ENCODE measurements around the gene ZNF664. TPM values are rescaled to one million over a fixed set of nuclear protein-coding genes. Genes with fewer than 3 reads are reported as not detected.

The ZNF664 gene
- total RNA-seq, 1 donor from 2014 or later: 198 TPM

DNA sequence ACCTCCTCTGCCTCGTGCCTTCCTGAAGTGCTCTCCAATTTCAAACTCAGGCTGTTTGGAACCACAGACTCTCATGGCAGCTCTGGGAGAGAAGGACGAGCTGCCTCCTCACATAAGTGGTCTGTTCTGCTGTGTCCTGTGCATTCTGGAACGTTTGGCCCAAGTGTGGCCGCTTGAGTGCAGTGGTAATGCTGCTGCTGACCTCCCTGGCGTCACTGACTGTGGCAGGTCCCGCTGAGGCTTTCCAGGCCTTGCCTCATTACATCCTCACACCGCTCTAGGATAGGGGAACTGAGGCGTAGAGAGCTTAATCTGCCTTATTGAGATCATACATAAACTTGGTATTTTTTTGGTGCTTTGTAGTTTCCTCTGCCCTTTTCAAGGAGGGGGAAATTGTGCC is 14.6 kb upstream of the ZNF664 start:
- Mint-ChIP-seq H3K27me3 (no peaks in the 10 kb centered on the region), H3K4me3 (ENCODE audit: low read depth) (no peak overlapping the region), H3K4me1 (ENCODE audit: low read depth) (peaks cover 4% of the 10 kb centered on the region), H3K36me3 (ENCODE audit: insufficient read depth) (no peaks in the 10 kb centered on the region), H3K9me3 (ENCODE audit: low read depth) (no peaks in the 10 kb centered on the region), H3K27ac (no peak overlapping the region)
- no peak for DNase-seq (ENCODE audit: low spot score, unreplicated experiment)
- TF ChIP-seq, protein P1, sequence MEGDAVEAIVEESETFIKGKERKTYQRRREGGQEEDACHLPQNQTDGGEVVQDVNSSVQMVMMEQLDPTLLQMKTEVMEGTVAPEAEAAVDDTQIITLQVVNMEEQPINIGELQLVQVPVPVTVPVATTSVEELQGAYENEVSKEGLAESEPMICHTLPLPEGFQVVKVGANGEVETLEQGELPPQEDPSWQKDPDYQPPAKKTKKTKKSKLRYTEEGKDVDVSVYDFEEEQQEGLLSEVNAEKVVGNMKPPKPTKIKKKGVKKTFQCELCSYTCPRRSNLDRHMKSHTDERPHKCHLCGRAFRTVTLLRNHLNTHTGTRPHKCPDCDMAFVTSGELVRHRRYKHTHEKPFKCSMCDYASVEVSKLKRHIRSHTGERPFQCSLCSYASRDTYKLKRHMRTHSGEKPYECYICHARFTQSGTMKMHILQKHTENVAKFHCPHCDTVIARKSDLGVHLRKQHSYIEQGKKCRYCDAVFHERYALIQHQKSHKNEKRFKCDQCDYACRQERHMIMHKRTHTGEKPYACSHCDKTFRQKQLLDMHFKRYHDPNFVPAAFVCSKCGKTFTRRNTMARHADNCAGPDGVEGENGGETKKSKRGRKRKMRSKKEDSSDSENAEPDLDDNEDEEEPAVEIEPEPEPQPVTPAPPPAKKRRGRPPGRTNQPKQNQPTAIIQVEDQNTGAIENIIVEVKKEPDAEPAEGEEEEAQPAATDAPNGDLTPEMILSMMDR (IDR thresholded peaks at IDR 0.05; ENCODE audit: unreplicated experiment): no peak

DNA sequence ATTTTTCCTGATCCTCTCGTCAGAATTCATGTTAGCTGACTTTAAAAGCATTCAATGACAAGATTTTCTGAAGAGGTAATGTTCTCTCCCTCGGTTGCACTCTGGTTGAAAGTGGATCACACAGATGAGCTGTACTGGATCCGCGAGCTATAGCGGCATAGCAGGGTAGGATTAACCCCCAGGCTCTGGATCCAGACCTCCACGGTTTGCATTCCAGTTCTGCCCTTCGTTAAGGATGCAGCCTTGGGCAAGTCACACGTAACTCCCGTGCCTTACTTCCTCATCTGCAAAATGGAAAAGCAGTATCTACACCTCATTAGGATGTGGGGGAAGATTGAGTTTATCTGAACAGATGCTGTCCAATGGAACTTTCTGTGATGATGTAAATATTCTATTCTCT is 14.1 kb upstream of the ZNF664 start:
- Mint-ChIP-seq H3K4me3 (ENCODE audit: low read depth) (no peak overlapping the region), H3K9me3 (ENCODE audit: low read depth) (no peaks in the 10 kb centered on the region), H3K27ac (no peak overlapping the region), H3K4me1 (ENCODE audit: low read depth) (peaks cover 4% of the 10 kb centered on the region), H3K27me3 (no peaks in the 10 kb centered on the region), H3K36me3 (ENCODE audit: insufficient read depth) (no peaks in the 10 kb centered on the region)
- DNase-seq (ENCODE audit: low spot score, unreplicated experiment): no peak
- TF ChIP-seq, protein P1 (IDR thresholded peaks at IDR 0.05; ENCODE audit: unreplicated experiment): no peak

DNA sequence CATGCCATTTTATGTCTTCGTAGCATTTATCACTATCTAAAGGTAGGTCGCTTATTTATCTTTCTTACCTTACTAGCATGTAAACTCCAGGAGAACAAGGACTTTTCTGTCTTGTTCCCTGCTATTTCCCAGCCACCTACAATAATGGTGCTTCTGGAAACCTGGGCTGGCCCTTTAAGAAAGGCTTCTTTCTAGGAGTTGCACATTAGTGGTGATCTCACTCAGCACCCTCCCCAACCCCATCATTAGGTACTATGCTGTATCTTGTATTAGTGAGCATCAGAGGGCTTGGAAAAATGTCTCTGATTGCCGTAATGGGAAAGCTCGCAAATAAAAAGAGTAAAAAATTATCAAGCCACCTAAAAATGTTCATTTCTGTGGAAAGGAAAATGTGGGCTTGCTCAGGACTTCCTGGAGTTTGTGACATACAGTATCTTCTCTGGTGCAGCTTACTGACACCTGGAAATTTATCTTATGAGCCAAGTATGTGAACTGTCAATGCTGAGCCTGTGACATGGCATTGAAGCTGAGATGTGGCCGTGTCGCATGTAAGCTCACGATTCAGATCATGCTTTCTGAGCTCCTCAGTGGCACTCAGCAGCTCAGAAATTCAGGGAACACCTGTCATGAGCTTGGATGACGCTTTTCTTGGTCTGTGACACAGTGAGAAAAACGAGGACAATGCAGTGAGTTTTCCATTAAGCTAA is 12.8 kb upstream of the ZNF664 start:
- Mint-ChIP-seq H3K4me3 (ENCODE audit: low read depth) (no peak overlapping the region), H3K27ac (no peak overlapping the region), H3K36me3 (ENCODE audit: insufficient read depth) (no peaks in the 10 kb centered on the region), H3K4me1 (ENCODE audit: low read depth) (peaks cover 4% of the 10 kb centered on the region), H3K9me3 (ENCODE audit: low read depth) (no peaks in the 10 kb centered on the region), H3K27me3 (no peaks in the 10 kb centered on the region)
- TF ChIP-seq, protein P1 (IDR thresholded peaks at IDR 0.05; ENCODE audit: unreplicated experiment): no peak
- DNase-seq (ENCODE audit: low spot score, unreplicated experiment): no peak

DNA sequence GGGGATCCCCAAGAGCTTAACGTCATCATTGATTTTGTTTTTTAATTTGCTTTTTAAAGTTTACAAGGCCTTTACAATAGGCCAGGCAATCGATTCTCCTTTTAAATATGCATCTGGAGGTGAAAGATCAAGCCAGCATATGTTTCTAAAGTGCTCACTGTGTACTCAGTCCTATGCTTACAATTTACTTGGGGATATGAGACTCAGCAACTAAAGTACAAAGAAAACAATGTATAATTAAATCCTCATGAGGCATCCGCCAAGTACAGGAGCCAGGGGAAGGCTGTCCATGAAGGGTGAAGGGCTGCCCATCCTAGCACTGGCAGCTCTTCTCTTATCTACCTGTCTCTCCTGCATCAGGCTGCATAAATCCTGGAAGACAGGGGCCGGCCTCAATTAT is 12.2 kb upstream of the ZNF664 start:
- TF ChIP-seq, protein P1 (IDR thresholded peaks at IDR 0.05; ENCODE audit: unreplicated experiment): no peak
- H3K27me3 Mint-ChIP-seq: no peaks in the 10 kb centered on the region

DNA sequence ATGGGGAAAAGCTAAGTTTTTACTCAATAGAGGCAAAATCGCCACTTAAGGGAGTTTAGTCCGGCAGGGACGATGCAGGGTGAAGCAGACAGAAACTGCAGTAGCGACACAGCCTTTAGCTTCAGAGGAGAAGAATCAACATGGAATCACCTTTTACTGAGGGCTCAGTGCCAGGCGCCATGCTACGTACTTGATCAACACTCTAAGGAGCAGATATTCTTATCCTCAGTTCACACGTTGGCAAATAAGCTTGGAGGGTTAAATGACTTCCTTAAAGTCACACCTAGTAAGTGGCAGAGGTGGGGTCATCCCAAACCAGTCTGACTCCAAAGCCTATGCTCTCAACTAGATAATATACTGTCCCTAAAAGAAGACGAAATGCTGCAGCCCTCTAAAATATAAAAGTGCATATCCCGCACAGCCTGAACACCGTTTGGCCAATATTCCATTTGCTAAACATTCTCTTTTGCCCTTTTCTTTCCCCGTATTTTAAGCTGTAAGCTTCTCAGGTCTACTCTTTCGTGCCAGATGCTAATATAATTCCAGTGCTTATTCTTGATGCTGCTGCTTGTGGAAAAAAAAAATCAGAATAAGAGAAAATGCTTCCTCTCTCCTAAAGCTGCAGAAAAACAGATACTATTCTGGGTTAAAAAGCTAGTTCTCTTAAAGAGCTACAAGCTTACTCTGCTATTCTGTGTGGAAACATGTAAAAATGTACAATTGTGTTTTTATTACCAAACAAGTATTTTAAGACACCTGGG is 11.2 kb upstream of the ZNF664 start:
- TF ChIP-seq, protein P1 (IDR thresholded peaks at IDR 0.05; ENCODE audit: unreplicated experiment): no peak
- no peak overlapping the region for H3K27ac Mint-ChIP-seq
- no peak overlapping the region for H3K4me3 Mint-ChIP-seq (ENCODE audit: low read depth)
- H3K4me1 Mint-ChIP-seq (ENCODE audit: low read depth): peaks cover 4% of the 10 kb centered on the region
- no peak for DNase-seq (ENCODE audit: low spot score, unreplicated experiment)
- no peaks in the 10 kb centered on the region for H3K36me3 Mint-ChIP-seq (ENCODE audit: insufficient read depth)
- H3K27me3 Mint-ChIP-seq: no peaks in the 10 kb centered on the region
- H3K9me3 Mint-ChIP-seq (ENCODE audit: low read depth): no peaks in the 10 kb centered on the region

More for the DNA sequence above, 12.2 kb upstream of the ZNF664 start:
- Mint-ChIP-seq H3K36me3 (ENCODE audit: insufficient read depth) (no peaks in the 10 kb centered on the region), H3K4me1 (ENCODE audit: low read depth) (peaks cover 4% of the 10 kb centered on the region), H3K9me3 (ENCODE audit: low read depth) (no peaks in the 10 kb centered on the region), H3K4me3 (ENCODE audit: low read depth) (no peak overlapping the region), H3K27ac (no peak overlapping the region)
- no peak for DNase-seq (ENCODE audit: low spot score, unreplicated experiment)
